Activated T-cell treated with anti-CD3 and anti-CD28 coated beads, Interleukin-2, amount 50 U/mL, for 4 hours (primary cell): ENCODE results near the gene WDR37. TPM values are rescaled to one million over a fixed set of nuclear protein-coding genes. Genes with fewer than 3 reads are reported as not detected.
"Not testable (repeated sequence)": the region's sequence is repeated elsewhere in the genome, so short reads cannot be mapped to it uniquely, and the experiment has no call there.

Experiments
- ATAC-seq, 2 donors: fragments of 200-7000 bp; cut with Tn5 transposase; one replicate each; pipeline ENCODE4 v1.10.0; 2021
- DNase-seq: peaks from one replicate; pipeline ENCODE4 v3.0.0-alpha.2; 2020
- H3K27me3 Mint-ChIP-seq: one replicate; pipeline ENCODE4 v1.8.0; 2021; ENCODE audit warnings: low read depth, mixed read lengths
- H3K36me3 Mint-ChIP-seq: one replicate; pipeline ENCODE4 v1.8.0; 2022; ENCODE audit warnings: mixed read lengths; ENCODE audit not compliant: insufficient read depth
- H3K4me1 Mint-ChIP-seq: one replicate; pipeline ENCODE4 v1.8.0; 2021; ENCODE audit warnings: low read depth, mixed read lengths
- H3K4me3 Mint-ChIP-seq: one replicate; pipeline ENCODE4 v1.8.0; 2021; ENCODE audit warnings: mild to moderate bottlenecking, moderate library complexity, mixed read lengths
- H3K9me3 Mint-ChIP-seq: one replicate; pipeline ENCODE4 v1.8.0; 2021; ENCODE audit warnings: mixed read lengths
- total RNA-seq, 3 donors: library from RNA; stranded (reverse); gene quantifications; one replicate each; pipeline ENCODE4 v1.2.1, GENCODE V29; 2021

Gene WDR37
- total RNA-seq, 3 donors from 2014 or later, result 10.5 to 13.5 (median 12.2) TPM

DNA sequence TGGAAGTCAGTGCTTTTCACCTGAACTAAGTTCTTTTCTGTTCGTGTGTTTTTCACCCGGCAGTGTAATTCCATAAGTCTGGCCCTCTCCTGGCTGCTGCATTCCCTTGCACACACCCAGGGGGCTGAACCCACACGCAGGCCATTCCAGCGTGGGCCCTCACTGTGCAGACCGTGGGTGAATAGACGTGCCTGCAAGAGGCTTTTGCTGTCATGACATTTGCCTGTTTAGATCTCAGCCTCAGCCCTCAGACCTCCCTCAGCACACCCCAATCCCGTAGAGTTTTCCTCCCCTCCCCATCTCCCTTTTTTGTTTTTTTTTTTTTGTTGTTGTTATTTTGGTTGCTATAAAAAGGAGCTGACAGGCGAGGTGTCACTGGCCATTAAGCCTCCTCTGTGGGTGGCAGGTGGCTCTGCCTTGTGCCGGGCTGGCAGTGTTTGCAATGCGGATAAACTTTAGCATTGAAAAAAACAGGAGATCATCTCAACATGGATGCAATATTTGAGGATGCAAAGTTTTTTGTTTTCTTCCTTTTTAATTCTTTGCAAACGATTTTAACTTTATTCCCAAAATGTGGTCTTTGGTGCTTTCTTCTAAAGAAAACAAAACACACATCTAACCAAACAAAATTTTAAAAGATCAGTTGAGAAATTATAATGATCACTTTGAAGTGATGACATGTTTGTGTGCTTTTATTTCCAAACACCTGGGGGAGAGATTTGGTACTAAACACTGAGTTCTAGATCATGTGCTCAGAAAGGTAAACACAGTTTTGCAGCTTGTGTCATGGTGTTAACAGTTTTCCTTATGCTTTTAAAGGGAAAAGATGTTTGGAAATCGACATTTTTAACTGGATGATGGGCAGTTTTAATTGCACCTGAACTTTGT, 58.8 kb downstream of the WDR37 start:
- no peaks in the 10 kb centered on the region for H3K27me3 Mint-ChIP-seq
- peaks cover 52% of the 10 kb centered on the region for H3K4me1 Mint-ChIP-seq
- peaks cover 53% of the 10 kb centered on the region for H3K36me3 Mint-ChIP-seq
- H3K9me3 Mint-ChIP-seq, result no peaks in the 10 kb centered on the region
- no peak for DNase-seq
- no peak overlapping the region for H3K4me3 Mint-ChIP-seq
- no peak for ATAC-seq

GRCh38 chr10:1115607-1115955, 59.4 kb downstream of the WDR37 start:
- H3K4me1 Mint-ChIP-seq, result peaks cover 47% of the 10 kb centered on the region
- no peaks in the 10 kb centered on the region for H3K9me3 Mint-ChIP-seq
- peaks cover 52% of the 10 kb centered on the region for H3K36me3 Mint-ChIP-seq
- no peaks in the 10 kb centered on the region for H3K27me3 Mint-ChIP-seq
- no peak overlapping the region for H3K4me3 Mint-ChIP-seq
- DNase-seq (no peak), ATAC-seq (no peak)

GRCh38 chr10:1116051-1116450, 59.9 kb downstream of the WDR37 start:
- H3K9me3 Mint-ChIP-seq, result no peaks in the 10 kb centered on the region
- DNase-seq (no peak), ATAC-seq (no peak)
- no peaks in the 10 kb centered on the region for H3K27me3 Mint-ChIP-seq
- H3K4me3 Mint-ChIP-seq, result no peak overlapping the region
- peaks cover 42% of the 10 kb centered on the region for H3K4me1 Mint-ChIP-seq
- peaks cover 50% of the 10 kb centered on the region for H3K36me3 Mint-ChIP-seq

- Mint-ChIP-seq H3K4me3 (no peak overlapping the region), H3K4me1 (peaks cover 35% of the 10 kb centered on the region), H3K27me3 (no peaks in the 10 kb centered on the region), H3K9me3 (no peaks in the 10 kb centered on the region), H3K36me3 (peaks cover 44% of the 10 kb centered on the region)
- no peak for DNase-seq
- ATAC-seq, result no peak
Measured at GRCh38 chr10:1116696-1117280, 60.6 kb downstream of the WDR37 start.

GRCh38 chr10:1117651-1118050, 61.5 kb downstream of the WDR37 start:
- H3K4me1 Mint-ChIP-seq, result peaks cover 32% of the 10 kb centered on the region
- H3K36me3 Mint-ChIP-seq, result peaks cover 43% of the 10 kb centered on the region
- no peak for ATAC-seq
- H3K9me3 Mint-ChIP-seq, result no peaks in the 10 kb centered on the region
- no peak for DNase-seq
- H3K27me3 Mint-ChIP-seq, result no peaks in the 10 kb centered on the region
- H3K4me3 Mint-ChIP-seq, result no peak overlapping the region

GRCh38 chr10:1118318-1118717, 62.1 kb downstream of the WDR37 start:
- not testable (repeated sequence) for H3K4me3 Mint-ChIP-seq, ATAC-seq

DNA sequence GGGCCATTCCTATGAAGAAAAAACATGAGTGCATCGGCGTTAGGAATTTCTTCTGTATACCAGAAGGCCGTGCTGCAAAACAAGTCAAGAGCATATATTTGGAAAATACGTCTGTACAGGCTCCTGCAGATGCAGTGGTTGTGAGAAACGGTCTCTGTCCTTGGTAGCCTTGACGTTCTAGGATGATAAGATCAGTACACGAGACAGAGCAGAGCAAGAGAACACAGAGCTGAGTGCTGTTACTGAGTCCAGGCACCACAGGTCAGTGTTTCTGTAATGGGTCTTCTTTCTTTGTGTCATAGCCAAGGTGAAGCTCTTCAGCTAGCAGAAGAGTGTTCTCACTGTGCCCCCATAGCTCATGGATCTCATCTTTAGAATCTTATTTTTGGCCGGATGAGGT, 62.8 kb downstream of the WDR37 start:
- DNase-seq, result no peak
- peaks cover 47% of the 10 kb centered on the region for H3K36me3 Mint-ChIP-seq
- ATAC-seq, result no peak
- H3K4me1 Mint-ChIP-seq, result peaks cover 38% of the 10 kb centered on the region
- no peak overlapping the region for H3K4me3 Mint-ChIP-seq
- no peaks in the 10 kb centered on the region for H3K9me3 Mint-ChIP-seq
- H3K27me3 Mint-ChIP-seq, result no peaks in the 10 kb centered on the region

More at GRCh38 chr10:1118318-1118717, 62.1 kb downstream of the WDR37 start:
- not testable (repeated sequence) for H3K9me3 Mint-ChIP-seq, H3K27me3 Mint-ChIP-seq, DNase-seq
- Mint-ChIP-seq H3K4me1 (peaks cover 35% of the 10 kb centered on the region), H3K36me3 (peaks cover 44% of the 10 kb centered on the region)

DNA sequence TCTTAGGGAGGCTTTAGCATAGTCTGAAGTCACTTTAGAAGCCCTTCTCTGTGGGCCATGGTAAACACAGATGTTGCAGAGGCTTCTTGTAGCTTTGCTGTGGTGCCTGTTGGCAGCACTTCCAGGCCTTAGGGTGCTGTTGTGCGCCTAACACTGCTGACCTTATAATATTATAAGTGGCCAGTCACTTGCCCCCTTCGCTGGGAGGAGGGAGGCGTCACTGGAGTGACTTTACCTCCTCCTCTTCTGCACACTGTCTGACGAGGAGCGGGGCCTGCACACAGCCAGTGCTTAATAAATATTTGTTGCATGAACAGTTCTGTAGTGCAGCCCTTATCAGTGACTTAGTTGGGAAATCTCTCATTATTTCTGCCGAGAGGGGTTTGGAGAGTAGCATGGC, 63.3 kb downstream of the WDR37 start:
- ATAC-seq (no peak), DNase-seq (no peak)
- Mint-ChIP-seq H3K9me3 (no peaks in the 10 kb centered on the region), H3K36me3 (peaks cover 49% of the 10 kb centered on the region), H3K4me1 (peaks cover 41% of the 10 kb centered on the region), H3K27me3 (no peaks in the 10 kb centered on the region), H3K4me3 (no peak overlapping the region)

- H3K27me3 Mint-ChIP-seq, result no peaks in the 10 kb centered on the region
- DNase-seq (no peak), ATAC-seq (no peak)
- peaks cover 50% of the 10 kb centered on the region for H3K36me3 Mint-ChIP-seq
- H3K4me3 Mint-ChIP-seq, result no peak overlapping the region
- peaks cover 45% of the 10 kb centered on the region for H3K4me1 Mint-ChIP-seq
- H3K9me3 Mint-ChIP-seq, result no peaks in the 10 kb centered on the region
Measured at GRCh38 chr10:1120306-1120705, 64.1 kb downstream of the WDR37 start.

DNA sequence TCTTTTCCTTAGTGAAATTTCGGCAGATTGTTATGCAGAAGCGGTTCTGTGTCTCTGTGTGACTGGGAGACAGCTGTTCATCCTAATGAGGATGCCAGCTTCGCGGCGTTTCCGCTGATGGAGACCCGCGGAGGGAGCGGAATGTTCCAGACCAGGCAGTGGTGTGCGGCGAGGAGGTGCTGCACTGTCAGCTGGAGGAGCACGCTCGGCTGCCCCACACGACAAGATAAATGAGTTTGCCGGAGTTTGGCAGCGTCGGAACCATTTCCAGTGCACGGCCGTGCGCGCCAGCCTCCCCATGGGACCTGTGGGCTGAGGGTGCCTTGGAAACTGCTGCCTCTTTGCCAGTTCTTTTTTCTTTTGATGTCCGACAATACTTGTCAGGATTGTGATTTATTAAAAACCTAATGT, 64.6 kb downstream of the WDR37 start:
- Mint-ChIP-seq H3K4me1 (peaks cover 43% of the 10 kb centered on the region), H3K9me3 (no peaks in the 10 kb centered on the region), H3K27me3 (no peaks in the 10 kb centered on the region), H3K4me3 (no peak overlapping the region), H3K36me3 (peaks cover 51% of the 10 kb centered on the region)
- DNase-seq (no peak), ATAC-seq (no peak)

- peaks cover 41% of the 10 kb centered on the region for H3K4me1 Mint-ChIP-seq
- H3K9me3 Mint-ChIP-seq, result no peaks in the 10 kb centered on the region
- H3K27me3 Mint-ChIP-seq, result no peaks in the 10 kb centered on the region
- no peak overlapping the region for H3K4me3 Mint-ChIP-seq
- ATAC-seq, result no peak
- DNase-seq, result no peak
- H3K36me3 Mint-ChIP-seq, result peaks cover 50% of the 10 kb centered on the region
Measured at GRCh38 chr10:1121271-1121970, 65.2 kb downstream of the WDR37 start.

GRCh38 chr10:1122349-1122748, 66.2 kb downstream of the WDR37 start:
- DNase-seq (no peak), ATAC-seq (no peak)
- H3K9me3 Mint-ChIP-seq, result no peaks in the 10 kb centered on the region
- no peak overlapping the region for H3K4me3 Mint-ChIP-seq
- H3K36me3 Mint-ChIP-seq, result peaks cover 51% of the 10 kb centered on the region
- H3K4me1 Mint-ChIP-seq, result peaks cover 34% of the 10 kb centered on the region
- no peaks in the 10 kb centered on the region for H3K27me3 Mint-ChIP-seq

GRCh38 chr10:1123198-1123597, 67.0 kb downstream of the WDR37 start:
- Mint-ChIP-seq H3K4me3 (no peak overlapping the region), H3K27me3 (no peaks in the 10 kb centered on the region), H3K36me3 (peaks cover 54% of the 10 kb centered on the region), H3K4me1 (peaks cover 32% of the 10 kb centered on the region), H3K9me3 (no peaks in the 10 kb centered on the region)
- DNase-seq (no peak), ATAC-seq (no peak)

- Mint-ChIP-seq H3K4me1 (peaks cover 28% of the 10 kb centered on the region), H3K9me3 (no peaks in the 10 kb centered on the region), H3K36me3 (peaks cover 55% of the 10 kb centered on the region), H3K27me3 (no peaks in the 10 kb centered on the region), H3K4me3 (no peak overlapping the region)
- no peak for ATAC-seq
- no peak for DNase-seq
Measured at GRCh38 chr10:1123972-1124371, 67.8 kb downstream of the WDR37 start.
